GM19467 (cell line): ENCODE measurements around the gene ATP8A2.

Source experiments
- ATAC-seq: cut with Tn5 transposase; IDR thresholded peaks from one replicate; pipeline ENCODE4 v1.9.1; 2021; ENCODE audit warnings: mild to moderate bottlenecking, moderate library complexity; ENCODE audit not compliant: unreplicated experiment

ATP8A2 gene

GRCh38 chr13:25987987-25988386, 616.2 kb downstream of the ATP8A2 start:
- ATAC-seq: no peak

DNA sequence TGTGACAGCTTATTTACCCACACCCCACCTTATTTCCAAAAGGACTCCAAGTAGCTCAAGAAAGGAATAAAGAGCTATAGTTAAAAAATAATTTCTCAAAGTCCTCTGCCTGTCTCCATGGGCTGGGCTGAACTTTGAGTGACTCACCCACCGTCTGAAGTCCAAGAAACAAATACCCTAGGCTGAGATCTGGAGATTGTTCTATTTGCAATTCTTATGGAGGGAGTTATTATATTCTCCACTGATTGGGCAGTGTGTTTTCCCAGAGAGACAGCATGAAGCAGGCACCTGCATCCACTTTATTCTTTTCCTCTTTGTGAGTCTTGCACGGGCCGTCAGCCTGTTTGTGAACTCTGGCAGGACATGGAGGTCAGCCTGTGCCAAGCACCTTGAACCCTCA, 616.9 kb downstream of the ATP8A2 start:
- no peak for ATAC-seq

DNA sequence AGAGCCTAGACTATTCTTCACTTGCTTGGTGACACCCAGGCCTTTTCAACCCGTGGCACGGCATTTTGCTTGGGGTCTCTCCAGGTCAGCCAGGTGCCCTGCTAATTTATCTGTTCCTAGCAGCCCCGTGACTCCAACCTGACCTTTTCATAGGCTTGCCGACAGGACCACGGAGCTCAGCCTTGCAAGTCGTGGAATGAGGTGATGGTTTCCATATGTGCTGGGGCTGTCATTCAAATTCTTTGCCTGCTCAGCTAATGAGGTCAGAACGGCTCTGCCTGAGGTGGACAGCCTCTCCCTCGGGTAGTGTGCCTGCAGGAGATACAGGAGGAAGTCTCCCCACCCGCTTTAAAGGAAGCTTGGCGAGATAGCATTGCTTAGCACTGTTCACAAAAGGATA, 619.0 kb downstream of the ATP8A2 start:
- ATAC-seq: no peak

DNA sequence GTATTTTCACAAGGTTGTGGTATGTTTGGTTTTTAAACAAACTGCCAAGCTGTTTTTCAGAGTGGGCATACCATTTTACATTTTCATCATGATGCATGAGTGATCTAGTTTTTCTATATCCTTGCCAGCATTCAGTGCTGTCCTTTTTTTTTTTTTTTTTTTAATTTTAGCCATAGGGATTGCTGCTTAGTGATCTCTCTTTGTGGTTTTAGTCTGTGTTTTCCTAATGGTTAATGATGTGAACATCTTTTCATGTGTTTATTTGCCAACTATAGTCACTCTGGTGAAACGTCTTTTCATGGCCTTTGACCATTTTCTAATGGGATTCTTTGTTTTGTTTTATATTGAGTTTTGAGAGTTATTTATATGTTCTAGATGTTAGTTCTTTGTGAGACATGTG, 620.3 kb downstream of the ATP8A2 start:
- ATAC-seq: no peak

GRCh38 chr13:26007261-26008125, 635.7 kb downstream of the ATP8A2 start:
- ATAC-seq: no peak

GRCh38 chr13:26010487-26011207, 638.9 kb downstream of the ATP8A2 start:
- no peak for ATAC-seq

DNA sequence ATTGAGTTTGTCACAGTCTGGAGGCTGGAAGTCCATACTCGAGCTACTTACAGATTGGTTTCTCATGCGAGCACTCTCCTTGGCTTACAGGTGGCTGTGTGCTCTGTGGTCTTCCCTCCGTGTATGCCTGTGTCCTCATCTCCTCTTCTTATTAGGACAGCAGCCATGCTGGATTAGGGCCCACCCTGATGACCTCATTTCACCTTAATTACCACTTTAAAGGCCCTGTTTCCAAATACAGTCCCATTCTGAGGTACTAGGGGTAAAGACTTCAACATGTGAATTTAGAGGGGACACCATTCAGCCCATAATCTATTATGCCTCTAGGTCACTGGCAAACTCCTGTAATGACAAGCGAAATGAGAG, 639.4 kb downstream of the ATP8A2 start:
- ATAC-seq: no peak

- no peak for ATAC-seq
Measured at GRCh38 chr13:26011996-26012821, 640.4 kb downstream of the ATP8A2 start.

- ATAC-seq: no peak
Measured at GRCh38 chr13:26012995-26013394, 641.2 kb downstream of the ATP8A2 start.

DNA sequence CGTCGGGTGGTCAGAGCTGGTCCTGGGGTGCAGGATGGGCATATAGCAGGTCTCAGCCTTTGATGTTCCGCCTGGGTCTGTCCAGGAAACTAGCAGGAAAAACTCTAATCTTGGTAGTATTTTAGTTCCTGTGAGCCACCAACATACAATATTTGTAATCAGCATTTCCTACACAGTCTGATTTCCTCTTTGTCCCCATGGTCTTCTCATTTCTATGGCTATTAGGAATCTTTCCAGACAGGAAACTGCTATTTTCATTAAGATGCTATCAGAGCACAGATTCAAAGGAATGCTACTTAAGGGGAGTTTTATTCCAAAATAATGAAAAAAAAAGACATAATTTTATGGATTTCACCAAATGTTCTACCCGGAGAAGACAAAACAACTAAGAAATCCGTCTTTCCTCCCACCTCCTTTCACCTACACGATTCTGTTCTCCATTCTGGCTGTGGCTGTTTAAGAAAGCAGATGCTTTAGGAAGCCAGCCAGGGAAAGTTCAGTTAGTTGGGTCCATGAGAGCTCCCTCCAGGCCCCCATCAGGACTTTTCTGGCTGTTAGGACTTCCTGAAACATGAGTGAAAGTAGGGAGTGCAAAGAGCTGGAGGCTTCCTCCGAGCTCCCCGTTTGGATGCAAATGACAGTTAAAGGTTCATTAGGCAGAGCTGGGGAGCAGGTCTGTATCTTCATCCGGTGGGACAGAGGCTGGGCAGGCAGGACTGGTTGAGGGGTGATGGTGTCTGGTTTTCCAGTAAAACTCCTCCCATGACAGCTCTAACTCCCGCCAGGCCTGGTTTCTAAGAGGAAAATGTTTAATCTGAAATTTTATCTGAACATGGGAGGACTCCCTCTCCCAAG, 643.7 kb downstream of the ATP8A2 start:
- no peak for ATAC-seq

DNA sequence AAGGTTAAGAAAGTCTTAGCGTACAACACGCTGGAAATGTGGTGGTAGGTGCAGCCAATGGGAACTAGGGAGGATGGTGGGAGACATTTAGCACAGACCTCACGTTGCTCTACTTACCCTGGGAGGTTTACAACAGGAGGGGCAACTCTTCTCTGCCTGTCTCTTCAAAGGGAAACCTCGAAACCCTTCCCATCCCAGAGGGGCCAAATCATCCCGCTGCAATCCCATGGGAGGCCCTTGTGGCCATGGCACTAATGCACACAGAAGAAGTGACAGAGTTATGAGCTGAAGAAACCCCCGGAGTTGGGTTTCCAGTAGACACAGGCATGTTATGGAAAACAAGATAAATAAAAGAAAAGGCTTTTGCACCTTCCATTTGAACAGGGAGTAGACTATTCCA, 644.4 kb downstream of the ATP8A2 start:
- ATAC-seq: no peak

- ATAC-seq: no peak
Measured at GRCh38 chr13:26017196-26017921, 645.6 kb downstream of the ATP8A2 start.

- ATAC-seq: no peak
Measured at GRCh38 chr13:26017932-26018665, 646.3 kb downstream of the ATP8A2 start.

GRCh38 chr13:26019251-26019650, 647.5 kb downstream of the ATP8A2 start:
- ATAC-seq: no peak

DNA sequence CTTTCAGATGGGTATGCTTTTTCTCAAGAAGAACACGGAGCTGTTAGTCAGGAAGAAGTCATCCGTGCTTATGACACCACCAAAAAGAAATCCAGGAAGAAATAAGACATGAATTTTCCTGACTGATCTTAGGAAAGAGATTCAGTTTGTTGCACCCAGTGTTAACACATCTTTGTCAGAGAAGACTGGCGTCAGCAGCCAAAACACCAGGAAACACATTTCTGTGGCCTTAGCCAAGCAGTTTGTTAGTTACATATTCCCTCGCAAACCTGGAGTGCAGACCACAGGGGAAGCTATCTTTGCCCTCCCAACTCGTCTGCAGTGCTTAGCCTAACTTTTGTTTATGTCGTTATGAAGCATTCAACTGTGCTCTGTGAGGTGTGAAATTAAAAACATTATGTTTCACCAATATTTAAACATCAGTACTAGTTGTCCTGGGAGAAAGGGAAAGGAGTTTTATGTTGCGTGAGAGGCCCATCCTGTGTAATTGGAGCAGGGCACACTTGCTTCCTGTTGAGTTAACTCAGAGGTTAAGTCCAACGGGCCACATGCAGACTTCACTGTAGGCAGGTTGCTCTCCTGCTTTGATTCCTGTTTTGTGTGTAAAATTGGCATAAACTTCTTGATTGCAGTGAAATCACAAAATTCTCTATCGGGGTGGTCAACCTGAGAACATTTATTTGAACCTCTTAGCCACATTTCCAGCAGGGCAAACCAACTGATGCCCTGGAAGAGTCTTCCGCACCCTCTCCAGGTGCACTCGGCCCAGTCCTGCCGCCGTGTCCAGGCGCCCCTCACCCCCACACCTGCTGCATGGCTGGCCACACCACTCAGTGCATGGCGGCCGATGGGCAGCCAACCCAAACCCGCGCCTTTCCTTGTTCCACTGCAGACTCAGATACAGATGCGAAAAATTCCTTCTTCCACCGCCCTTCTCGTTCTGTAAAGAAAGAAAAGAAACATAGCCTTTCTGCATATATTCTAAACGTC, 648.4 kb downstream of the ATP8A2 start:
- ATAC-seq: no peak

- ATAC-seq: no peak
Measured at GRCh38 chr13:26020891-26021290, 649.1 kb downstream of the ATP8A2 start.

- ATAC-seq: no peak
Measured at GRCh38 chr13:26021516-26021915, 649.7 kb downstream of the ATP8A2 start.

DNA sequence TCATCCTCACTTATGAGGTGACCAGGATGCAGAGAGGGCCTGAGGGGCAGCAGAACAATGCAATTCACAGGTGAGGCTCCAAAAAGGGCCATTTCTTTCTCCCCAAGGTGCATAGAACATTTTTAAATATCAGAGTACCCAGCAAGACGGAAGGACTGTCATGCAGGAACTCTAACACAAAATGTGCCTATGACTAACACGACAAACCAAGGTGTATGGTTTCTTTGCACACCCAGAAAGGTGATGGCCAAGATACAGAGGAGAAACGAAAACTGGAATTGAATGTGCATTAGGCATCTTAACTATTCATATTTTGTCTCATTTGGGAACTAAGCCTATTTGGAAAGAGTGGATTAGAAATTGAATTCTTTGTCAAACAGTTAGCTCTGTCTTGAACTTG, 650.2 kb downstream of the ATP8A2 start:
- ATAC-seq: no peak
